NCI-H2196 (cell line): Measurements from ENCODE around the gene METRNL.

Experiments used
- DNase-seq: peaks from one replicate; lab custom pipeline; 2025; ENCODE audit not compliant: unreplicated experiment; lab: John Stamatoyannopoulos, UW

The METRNL gene

DNA sequence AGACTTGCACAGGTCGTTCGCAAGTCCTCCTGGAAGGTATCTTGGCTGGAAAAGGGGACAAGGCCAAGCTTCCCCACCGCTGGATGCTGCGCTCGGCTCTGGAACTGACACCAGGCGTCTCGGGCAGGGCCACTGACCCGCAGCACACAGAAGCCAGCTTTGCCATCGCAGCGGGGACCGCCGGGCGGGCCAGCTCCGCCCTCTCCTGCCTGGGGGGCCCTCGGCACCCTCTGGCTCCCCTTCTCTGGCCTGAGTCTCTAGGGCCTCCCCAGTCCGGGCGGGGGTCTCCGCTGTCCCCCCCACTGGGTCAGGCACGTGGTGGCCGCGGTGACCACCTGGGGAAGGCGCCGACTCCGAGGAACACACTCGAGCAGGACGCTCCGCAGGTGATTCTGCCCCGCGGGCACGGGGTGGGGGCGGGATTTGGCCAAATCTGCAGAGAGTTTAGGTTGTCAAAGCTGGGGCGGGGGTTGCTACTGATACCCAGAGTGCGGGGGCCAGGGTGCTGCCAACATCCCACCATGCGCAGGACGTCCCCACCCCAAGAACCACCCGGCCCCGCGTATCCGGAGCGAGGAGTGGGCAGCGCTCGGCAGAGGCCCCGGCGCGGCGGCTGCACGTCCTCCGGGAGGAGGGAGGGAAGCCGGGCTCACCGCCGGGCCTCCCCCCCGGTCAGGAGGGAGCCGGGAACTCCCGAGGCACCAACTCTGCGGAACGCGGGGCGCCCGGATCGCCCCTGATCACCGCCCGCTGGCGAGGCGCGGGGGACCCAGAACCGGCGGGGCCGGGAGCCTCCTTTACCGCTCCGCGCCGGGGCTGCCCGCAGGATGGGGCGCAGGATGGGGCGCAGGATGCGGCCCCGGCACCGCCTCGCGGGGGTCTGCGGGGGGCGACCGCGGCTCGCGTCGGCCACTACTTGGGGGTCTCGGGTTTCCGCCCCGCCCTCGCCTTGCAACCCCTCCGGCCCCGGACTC, 744 bp upstream of the METRNL start:
- DNase-seq, result no peak

DNA sequence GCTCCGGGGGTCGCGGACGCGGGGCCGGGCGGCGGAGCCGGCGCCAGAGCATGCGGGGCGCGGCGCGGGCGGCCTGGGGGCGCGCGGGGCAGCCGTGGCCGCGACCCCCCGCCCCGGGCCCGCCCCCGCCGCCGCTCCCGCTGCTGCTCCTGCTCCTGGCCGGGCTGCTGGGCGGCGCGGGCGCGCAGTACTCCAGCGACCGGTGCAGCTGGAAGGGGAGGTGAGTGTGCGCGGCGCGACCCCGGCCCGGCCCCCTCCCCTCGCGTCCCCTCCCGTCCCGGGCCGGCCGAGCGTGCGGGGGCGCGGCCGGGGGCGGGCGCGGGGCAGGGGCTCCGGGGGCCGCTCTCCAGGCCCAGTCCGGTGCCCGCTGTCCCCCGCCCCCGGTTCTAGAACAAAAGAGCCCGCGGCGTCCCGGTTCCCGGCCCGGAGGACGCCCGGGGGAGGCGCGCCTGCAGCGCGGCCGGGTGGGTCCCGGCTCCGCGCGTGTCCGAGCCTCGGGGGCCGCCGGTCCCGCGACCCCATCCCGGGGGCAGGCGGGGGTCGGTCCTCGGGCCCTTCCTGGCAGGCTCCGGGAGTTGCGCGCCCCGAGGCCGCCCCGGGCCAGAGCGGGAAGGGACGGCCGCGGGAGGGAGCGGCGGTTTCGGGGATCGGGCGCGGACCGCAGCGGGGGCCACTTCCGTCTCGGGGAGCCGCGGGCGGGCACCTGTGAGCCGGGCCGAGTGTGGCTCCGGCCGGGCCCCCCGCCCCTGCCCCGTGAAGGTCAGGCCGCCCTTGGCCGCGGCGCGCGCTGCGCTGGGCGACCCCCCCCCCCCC, 563 bp downstream of the METRNL start:
- DNase-seq, result peak; percentile 27

GRCh38 chr17:83080579-83080857, 1.1 kb downstream of the METRNL start:
- DNase-seq, result no peak

DNA sequence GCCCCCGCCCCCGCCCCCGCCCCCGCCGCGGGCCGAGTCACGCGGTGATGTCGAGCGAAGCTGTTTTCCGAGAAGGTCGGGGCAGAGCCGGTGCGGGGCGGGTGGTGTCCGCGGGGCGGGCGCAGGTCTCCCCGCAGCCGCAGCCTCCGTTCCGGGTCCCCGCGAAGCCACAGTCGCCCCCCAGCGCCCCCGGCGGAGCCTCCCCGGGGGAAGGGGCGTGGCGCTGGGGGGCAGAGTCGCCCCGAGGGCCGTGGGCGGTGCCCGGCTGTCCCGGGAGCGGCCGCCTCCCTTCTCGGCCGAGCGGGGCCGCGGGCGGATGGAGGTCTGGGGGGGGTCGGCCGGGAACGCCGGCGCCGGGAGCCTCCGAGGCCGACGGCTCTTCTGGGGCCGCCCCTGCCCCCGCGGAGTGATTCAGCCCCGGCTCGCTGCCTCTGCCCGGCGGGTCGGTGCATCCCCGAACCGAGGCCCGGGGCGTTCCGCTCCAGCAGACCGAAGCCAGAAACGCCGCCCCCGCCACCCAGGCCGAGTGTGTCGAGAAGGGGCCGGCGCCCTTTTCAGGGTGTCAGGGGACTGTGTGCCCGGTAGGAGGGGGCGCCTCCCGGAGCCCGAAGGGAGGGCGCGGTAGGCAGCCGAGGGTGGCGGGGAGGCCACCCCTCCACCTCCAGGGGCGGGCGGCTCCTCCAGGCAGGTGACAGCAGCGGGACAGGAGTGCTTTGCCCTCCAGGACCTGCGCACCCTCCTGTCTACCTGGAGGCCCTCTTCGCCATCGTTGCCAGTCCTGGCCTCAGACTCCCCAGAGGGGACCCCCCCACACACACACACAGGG, 1.7 kb downstream of the METRNL start:
- no peak for DNase-seq

GRCh38 chr17:83081684-83082201, 2.3 kb downstream of the METRNL start:
- no peak for DNase-seq

DNA sequence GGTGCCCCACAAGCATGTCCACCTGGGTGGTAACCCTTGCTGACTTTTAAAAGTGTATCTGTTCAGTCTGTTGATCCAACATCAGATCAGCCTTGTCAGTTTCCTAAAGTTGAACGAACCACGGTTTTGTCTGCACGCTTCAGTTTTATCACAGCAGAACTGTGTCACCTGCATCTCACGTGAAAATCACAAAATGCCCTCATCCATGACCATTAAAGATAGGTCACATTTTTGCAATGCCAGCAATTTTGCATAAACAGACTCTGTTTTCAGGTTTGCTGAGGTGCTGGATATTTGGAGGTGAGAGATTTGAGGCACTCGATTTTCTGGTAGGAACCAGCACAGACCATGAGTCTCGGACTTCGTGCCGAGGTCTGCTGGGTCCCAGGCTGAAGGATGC, 3.0 kb downstream of the METRNL start:
- DNase-seq, result no peak

DNA sequence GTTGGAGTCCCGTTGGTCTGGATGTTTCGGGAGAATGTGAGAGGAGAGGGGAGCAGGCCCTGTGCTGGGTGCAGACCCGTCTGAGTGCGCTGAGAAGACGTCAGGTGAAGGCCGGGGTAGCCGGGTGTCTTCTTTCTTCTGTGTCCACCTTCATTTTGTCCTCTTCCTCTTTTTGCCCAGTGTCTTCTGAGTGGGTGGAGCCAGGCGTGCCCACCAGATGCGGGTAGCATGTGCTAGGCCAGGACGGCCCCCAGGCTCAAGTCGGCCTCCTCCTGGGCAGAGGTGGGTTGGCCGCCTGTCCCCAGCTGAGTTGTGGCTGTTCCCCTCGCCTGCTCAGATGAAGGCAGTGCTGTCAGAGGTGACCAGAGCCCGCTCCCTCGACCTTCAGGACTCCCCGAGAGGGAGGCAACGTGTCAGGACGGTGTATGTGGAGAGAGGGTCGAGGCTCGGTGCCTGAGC, 3.5 kb downstream of the METRNL start:
- DNase-seq, result no peak

DNA sequence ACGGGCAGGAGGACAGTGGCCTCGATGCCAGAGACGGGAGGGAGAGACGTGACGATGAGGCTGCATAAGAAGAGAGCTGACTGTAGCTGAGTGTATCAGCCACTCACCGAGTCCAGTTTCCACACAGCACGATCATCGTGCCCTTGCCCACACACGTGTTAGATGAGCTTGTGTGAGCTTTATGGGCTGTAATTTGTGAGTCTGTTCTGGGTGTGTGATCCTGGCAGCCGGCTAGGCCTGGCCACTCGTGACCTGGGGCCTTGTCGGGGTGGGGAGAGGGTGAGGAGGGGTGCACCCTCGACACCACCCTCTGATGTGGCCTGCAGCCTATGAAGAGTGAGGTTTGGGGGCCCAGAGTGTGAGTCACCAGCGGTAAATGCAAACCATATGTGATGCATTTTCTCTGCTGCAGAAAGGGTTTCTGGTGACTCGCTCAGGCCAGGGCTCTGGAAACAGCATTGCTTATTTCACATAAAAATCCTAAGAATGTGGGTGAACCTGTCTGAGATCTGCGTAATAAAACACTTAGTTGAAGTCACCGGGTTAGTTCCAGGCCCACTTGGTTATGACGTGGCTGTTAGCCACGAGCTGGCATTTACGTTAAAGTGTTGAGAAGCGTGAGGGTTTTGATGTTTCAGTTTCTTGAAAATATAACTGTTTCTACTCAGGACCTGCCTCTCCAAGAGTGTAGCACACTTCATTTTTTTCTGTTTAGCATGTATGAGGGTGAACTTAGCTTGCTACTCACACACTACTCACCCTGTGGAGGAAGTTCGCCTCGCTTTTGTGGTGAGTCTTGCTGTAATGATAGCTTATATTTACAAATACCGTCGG, 4.2 kb downstream of the METRNL start:
- DNase-seq, result no peak

DNA sequence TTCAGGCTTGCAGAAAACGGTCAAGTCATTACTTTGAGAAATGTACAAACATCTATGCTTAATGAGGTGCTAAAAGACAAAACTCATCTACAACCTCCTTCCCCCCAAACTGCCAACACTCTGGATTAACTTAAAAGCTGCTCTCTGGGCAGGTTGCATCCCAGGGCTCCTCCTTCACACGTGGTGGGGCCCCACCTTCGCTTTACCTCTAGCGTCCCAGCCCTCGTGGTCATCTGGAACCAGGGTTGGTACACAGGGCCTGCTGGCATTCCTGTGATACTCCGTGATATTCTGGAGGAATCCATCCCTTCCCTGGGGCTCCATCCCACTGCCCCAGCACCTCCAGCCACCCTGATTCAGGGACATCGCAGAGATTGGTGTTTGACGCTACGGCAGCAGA, 4.8 kb downstream of the METRNL start:
- no peak for DNase-seq

- DNase-seq, result no peak
These were observed 5.2 kb downstream of the METRNL start for GRCh38 chr17:83084621-83085056.

GRCh38 chr17:83085103-83085502, 5.7 kb downstream of the METRNL start:
- no peak for DNase-seq

GRCh38 chr17:83085526-83086198, 6.3 kb downstream of the METRNL start:
- no peak for DNase-seq

- DNase-seq, result no peak
These were observed 6.9 kb downstream of the METRNL start for GRCh38 chr17:83086199-83086880.

- DNase-seq, result no peak
These were observed 7.7 kb downstream of the METRNL start for GRCh38 chr17:83086907-83087787.

- no peak for DNase-seq
These were observed 8.5 kb downstream of the METRNL start for GRCh38 chr17:83087788-83088360.

- no peak for DNase-seq
These were observed 9.0 kb downstream of the METRNL start for GRCh38 chr17:83088451-83088850.

DNA sequence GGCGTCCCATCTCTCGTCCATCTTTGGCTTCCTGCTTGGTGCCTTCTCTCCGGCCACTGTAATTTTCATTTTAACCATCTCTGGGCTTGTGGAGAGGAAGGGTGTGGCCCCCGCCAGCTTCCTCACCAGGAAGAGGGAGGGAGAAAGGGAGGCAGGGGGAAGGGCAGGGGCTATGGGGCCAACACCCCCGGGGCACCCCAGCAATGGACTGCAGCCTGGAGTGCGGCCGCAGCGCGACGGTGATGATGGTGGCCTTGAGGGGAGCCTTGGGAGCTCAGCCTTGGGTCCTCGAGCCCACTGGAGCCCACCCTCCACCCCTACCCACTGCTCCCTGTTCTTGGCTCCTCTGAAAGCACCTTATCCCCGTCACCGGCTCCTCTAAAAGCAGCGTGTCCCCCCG, 9.5 kb downstream of the METRNL start:
- DNase-seq, result no peak
